GM20431 (cell line): ENCODE data around the gene BST1.

Experiments
- in situ Hi-C: fragments of 300-500 bp; cut with MseI, MboI; formaldehyde crosslinking; loops from one replicate; pipeline ENCODE4 v1.15.0; 2020; ENCODE audit warnings: low sequenced_read_pairs; ENCODE audit not compliant: unreplicated experiment

The BST1 gene

GRCh38 chr4:15706646-15707362 lies 3.9 kb downstream of the BST1 start:
- in situ Hi-C loops, result no loop called here

GRCh38 chr4:15707363-15707715 lies 4.5 kb downstream of the BST1 start:
- in situ Hi-C loops, result no loop called here

- in situ Hi-C loops, result no loop called here
Observed at GRCh38 chr4:15711762-15712161, 8.9 kb downstream of the BST1 start.

GRCh38 chr4:15712214-15712613 lies 9.3 kb downstream of the BST1 start:
- in situ Hi-C loops, result no loop called here

GRCh38 chr4:15714141-15714540 lies 11.3 kb downstream of the BST1 start:
- in situ Hi-C loops, result no loop called here

GRCh38 chr4:15714646-15715435 lies 12.0 kb downstream of the BST1 start:
- in situ Hi-C loops, result no loop called here

- in situ Hi-C loops, result no loop called here
Observed at GRCh38 chr4:15716115-15716514, 13.2 kb downstream of the BST1 start.

- in situ Hi-C loops, result no loop called here
Observed at GRCh38 chr4:15717086-15717485, 14.2 kb downstream of the BST1 start.

GRCh38 chr4:15717657-15718416 lies 15.0 kb downstream of the BST1 start:
- in situ Hi-C loops, result no loop called here

- in situ Hi-C loops, result no loop called here
Observed at GRCh38 chr4:15718465-15718864, 15.6 kb downstream of the BST1 start.

- in situ Hi-C loops, result no loop called here
Observed at GRCh38 chr4:15718959-15719358, 16.1 kb downstream of the BST1 start.

- in situ Hi-C loops, result no loop called here
Observed at GRCh38 chr4:15719506-15719905, 16.6 kb downstream of the BST1 start.

- in situ Hi-C loops, result no loop called here
Observed at GRCh38 chr4:15720851-15721250, 18.0 kb downstream of the BST1 start.

- in situ Hi-C loops, result loop anchor here (25.0 kb wide), 1 partner anchor 237 kb away; the partner anchor contains the start of gene FGFBP2
Observed at GRCh38 chr4:15725608-15726007, 22.7 kb downstream of the BST1 start.

- in situ Hi-C loops, result loop anchor here (25.0 kb wide), 1 partner anchor 232 kb away; the partner anchor contains the start of gene FGFBP2
Observed at GRCh38 chr4:15729910-15730533, 27.2 kb downstream of the BST1 start.

GRCh38 chr4:15733061-15733460 lies 30.2 kb downstream of the BST1 start:
- in situ Hi-C loops, result loop anchor here (25.0 kb wide), 1 partner anchor 229 kb away; the partner anchor contains the start of gene FGFBP2

- in situ Hi-C loops, result loop anchor here (25.0 kb wide), 1 partner anchor 227 kb away; the partner anchor contains the start of gene FGFBP2
Observed at GRCh38 chr4:15735536-15735935, 32.7 kb downstream of the BST1 start.

GRCh38 chr4:15736514-15737050 lies 33.7 kb downstream of the BST1 start:
- in situ Hi-C loops, result loop anchor here (25.0 kb wide), 1 partner anchor 226 kb away; the partner anchor contains the start of gene FGFBP2

GRCh38 chr4:15737255-15737654 lies 34.4 kb downstream of the BST1 start:
- in situ Hi-C loops, result loop anchor here (25.0 kb wide), 1 partner anchor 225 kb away; the partner anchor contains the start of gene FGFBP2

- in situ Hi-C loops, result loop anchor here (25.0 kb wide), 1 partner anchor 223 kb away; the partner anchor contains the start of gene FGFBP2
Observed at GRCh38 chr4:15738877-15739276, 36.0 kb downstream of the BST1 start.
